ENCODE data around the gene LSM14B.
"Not testable (repeated sequence)": the region's sequence is repeated elsewhere in the genome, so short reads cannot be mapped to it uniquely, and the experiment has no call there.

LSM14B gene

GRCh38 chr20:62143957-62144825 lies 21.9 kb downstream of the LSM14B start:
- no peaks in the 10 kb centered on the region for H3K27me3 Mint-ChIP-seq (ENCODE audit: low read depth)
- peak overlapping the region; percentile 81 for H3K27ac Mint-ChIP-seq
- H3K4me1 Mint-ChIP-seq (ENCODE audit: low read depth), result peaks cover 35% of the 10 kb centered on the region
- H3K9me3 Mint-ChIP-seq, result no peaks in the 10 kb centered on the region
- H3K4me3 Mint-ChIP-seq, result peak overlapping the region; percentile 76
- peaks cover 24% of the 10 kb centered on the region for H3K36me3 Mint-ChIP-seq (ENCODE audit: low read depth)

DNA sequence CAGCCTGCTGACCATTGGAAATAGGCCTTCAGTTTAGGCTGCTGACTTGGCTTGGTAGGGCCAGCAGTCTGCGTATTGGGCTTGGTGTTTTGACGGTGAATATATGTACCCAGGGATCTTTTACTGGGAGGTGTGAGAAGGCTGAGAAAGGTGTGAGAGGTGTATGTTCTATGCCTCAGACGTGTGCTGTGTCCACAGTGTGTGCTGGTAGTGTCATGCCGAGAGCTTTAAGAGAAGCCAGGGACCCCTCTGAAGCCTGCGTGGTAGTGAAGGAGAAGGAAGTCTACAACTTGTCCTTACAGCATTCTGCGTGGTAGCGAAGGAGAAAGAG lies 23.4 kb downstream of the LSM14B start:
- Mint-ChIP-seq H3K4me1 (ENCODE audit: low read depth) (peaks cover 26% of the 10 kb centered on the region), H3K27ac (no peak overlapping the region), H3K27me3 (ENCODE audit: low read depth) (no peaks in the 10 kb centered on the region), H3K9me3 (no peaks in the 10 kb centered on the region), H3K4me3 (peak overlapping the region; percentile 76), H3K36me3 (ENCODE audit: low read depth) (peaks cover 14% of the 10 kb centered on the region)

GRCh38 chr20:62146019-62146755 lies 23.9 kb downstream of the LSM14B start:
- no peaks in the 10 kb centered on the region for H3K27me3 Mint-ChIP-seq (ENCODE audit: low read depth)
- peaks cover 23% of the 10 kb centered on the region for H3K4me1 Mint-ChIP-seq (ENCODE audit: low read depth)
- H3K36me3 Mint-ChIP-seq (ENCODE audit: low read depth), result peaks cover 12% of the 10 kb centered on the region
- H3K4me3 Mint-ChIP-seq, result no peak overlapping the region
- H3K27ac Mint-ChIP-seq, result no peak overlapping the region
- no peaks in the 10 kb centered on the region for H3K9me3 Mint-ChIP-seq

- no peak overlapping the region for H3K27ac Mint-ChIP-seq
Measured at GRCh38 chr20:62147125-62147524, 24.9 kb downstream of the LSM14B start.

GRCh38 chr20:62147528-62147927 lies 25.3 kb downstream of the LSM14B start:
- Mint-ChIP-seq H3K27me3 (ENCODE audit: low read depth) (no peaks in the 10 kb centered on the region), H3K4me3 (no peak overlapping the region)

More at GRCh38 chr20:62147125-62147524, 24.9 kb downstream of the LSM14B start:
- peaks cover 11% of the 10 kb centered on the region for H3K36me3 Mint-ChIP-seq (ENCODE audit: low read depth)
- no peaks in the 10 kb centered on the region for H3K9me3 Mint-ChIP-seq
- H3K27me3 Mint-ChIP-seq (ENCODE audit: low read depth), result no peaks in the 10 kb centered on the region
- peaks cover 15% of the 10 kb centered on the region for H3K4me1 Mint-ChIP-seq (ENCODE audit: low read depth)
- H3K4me3 Mint-ChIP-seq, result no peak overlapping the region

GRCh38 chr20:62148383-62148782 lies 26.1 kb downstream of the LSM14B start:
- Mint-ChIP-seq H3K4me1 (ENCODE audit: low read depth) (peaks cover 12% of the 10 kb centered on the region), H3K36me3 (ENCODE audit: low read depth) (peaks cover 20% of the 10 kb centered on the region)
- not testable (repeated sequence) for H3K27ac Mint-ChIP-seq; H3K4me3 Mint-ChIP-seq; H3K9me3 Mint-ChIP-seq; H3K27me3 Mint-ChIP-seq (ENCODE audit: low read depth)

More at GRCh38 chr20:62147528-62147927, 25.3 kb downstream of the LSM14B start:
- peaks cover 12% of the 10 kb centered on the region for H3K36me3 Mint-ChIP-seq (ENCODE audit: low read depth)
- H3K9me3 Mint-ChIP-seq, result peaks cover 2% of the 10 kb centered on the region
- H3K27ac Mint-ChIP-seq, result no peak overlapping the region
- peaks cover 12% of the 10 kb centered on the region for H3K4me1 Mint-ChIP-seq (ENCODE audit: low read depth)

DNA sequence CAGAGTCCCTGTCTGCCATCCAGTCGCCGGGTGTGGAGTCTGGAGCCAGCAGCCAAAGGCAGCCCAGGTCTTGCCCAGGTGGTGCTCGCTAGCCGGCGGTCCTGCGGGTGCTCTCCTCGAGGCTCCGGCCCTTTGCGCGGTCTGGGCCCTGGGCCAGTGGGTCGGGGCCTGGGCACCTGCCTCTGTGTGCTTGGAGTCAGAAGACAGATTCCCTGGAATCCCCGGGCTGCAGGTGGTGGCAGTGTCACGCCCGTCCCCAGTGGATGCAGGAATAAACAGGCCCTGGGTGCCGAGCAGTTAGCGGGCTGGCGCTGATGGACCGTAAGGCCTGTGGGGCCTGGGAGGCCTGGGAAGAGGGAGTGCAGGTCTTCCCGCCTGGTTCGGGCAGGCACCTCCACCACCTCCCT lies 26.6 kb downstream of the LSM14B start:
- Mint-ChIP-seq H3K27ac (no peak overlapping the region), H3K9me3 (peaks cover 15% of the 10 kb centered on the region), H3K4me1 (ENCODE audit: low read depth) (peaks cover 12% of the 10 kb centered on the region), H3K4me3 (no peak overlapping the region), H3K27me3 (ENCODE audit: low read depth) (no peaks in the 10 kb centered on the region), H3K36me3 (ENCODE audit: low read depth) (peaks cover 25% of the 10 kb centered on the region)

DNA sequence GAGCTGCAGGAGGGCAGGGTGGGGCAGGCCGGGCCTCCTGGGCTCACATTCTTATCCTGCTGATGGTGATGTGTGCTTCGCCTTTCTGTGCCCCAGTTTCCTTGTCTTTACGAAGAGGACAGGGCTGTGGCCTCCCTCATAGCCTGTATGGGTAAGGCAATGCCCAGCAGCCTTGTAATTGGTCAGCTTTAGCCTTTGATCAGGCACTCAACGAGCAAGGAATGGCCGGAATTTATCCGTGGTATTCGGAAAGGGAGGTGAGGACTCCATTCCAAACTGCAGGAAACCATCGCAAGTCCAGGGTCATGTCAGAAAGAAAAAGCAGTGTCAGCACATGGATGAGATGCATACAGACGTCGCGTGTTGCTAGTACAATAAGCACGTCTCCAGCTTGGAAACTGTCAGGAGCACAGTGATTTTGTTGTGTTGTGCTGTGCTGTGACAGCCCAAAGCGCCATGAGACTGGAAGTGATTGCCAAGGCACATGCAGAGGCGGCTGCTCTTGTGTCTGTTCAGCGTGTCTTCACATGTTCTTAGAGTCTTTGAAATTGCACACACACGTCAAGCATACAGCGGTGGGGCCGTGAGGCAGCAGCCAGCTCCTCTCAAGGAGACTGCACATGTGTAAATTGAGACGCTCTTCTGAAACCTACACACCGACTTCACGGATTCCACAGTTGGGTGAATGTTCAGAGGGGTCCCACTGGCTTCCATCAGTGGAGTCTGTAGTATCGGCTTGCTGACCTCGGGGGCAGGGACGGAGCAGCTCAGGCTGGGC lies 27.4 kb downstream of the LSM14B start:
- Mint-ChIP-seq H3K36me3 (ENCODE audit: low read depth) (peaks cover 32% of the 10 kb centered on the region), H3K27ac (no peak overlapping the region), H3K27me3 (ENCODE audit: low read depth) (no peaks in the 10 kb centered on the region), H3K4me3 (no peak overlapping the region), H3K9me3 (peaks cover 18% of the 10 kb centered on the region), H3K4me1 (ENCODE audit: low read depth) (peaks cover 9% of the 10 kb centered on the region)

DNA sequence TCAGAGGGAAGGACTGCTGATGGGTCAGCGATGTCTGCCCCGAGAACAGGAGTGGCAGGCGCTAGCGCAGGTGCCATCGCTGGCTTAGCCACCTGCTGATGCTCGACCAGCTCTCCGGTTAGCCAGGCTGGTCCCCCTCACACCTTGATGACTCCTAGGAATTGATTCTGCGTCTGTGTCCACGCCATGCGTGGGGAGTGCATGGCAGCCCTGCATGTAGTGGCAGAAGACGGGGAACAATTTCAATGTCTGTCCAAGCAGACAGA lies 28.0 kb downstream of the LSM14B start:
- H3K4me1 Mint-ChIP-seq (ENCODE audit: low read depth), result peaks cover 6% of the 10 kb centered on the region
- H3K4me3 Mint-ChIP-seq, result no peak overlapping the region
- H3K9me3 Mint-ChIP-seq, result peaks cover 18% of the 10 kb centered on the region
- no peak overlapping the region for H3K27ac Mint-ChIP-seq
- H3K36me3 Mint-ChIP-seq (ENCODE audit: low read depth), result peaks cover 35% of the 10 kb centered on the region
- no peaks in the 10 kb centered on the region for H3K27me3 Mint-ChIP-seq (ENCODE audit: low read depth)

- Mint-ChIP-seq H3K4me1 (ENCODE audit: low read depth) (peaks cover 3% of the 10 kb centered on the region), H3K4me3 (no peak overlapping the region), H3K36me3 (ENCODE audit: low read depth) (peaks cover 39% of the 10 kb centered on the region), H3K27me3 (ENCODE audit: low read depth) (no peaks in the 10 kb centered on the region), H3K9me3 (peaks cover 18% of the 10 kb centered on the region), H3K27ac (no peak overlapping the region)
Measured at GRCh38 chr20:62151225-62151624, 28.9 kb downstream of the LSM14B start.

DNA sequence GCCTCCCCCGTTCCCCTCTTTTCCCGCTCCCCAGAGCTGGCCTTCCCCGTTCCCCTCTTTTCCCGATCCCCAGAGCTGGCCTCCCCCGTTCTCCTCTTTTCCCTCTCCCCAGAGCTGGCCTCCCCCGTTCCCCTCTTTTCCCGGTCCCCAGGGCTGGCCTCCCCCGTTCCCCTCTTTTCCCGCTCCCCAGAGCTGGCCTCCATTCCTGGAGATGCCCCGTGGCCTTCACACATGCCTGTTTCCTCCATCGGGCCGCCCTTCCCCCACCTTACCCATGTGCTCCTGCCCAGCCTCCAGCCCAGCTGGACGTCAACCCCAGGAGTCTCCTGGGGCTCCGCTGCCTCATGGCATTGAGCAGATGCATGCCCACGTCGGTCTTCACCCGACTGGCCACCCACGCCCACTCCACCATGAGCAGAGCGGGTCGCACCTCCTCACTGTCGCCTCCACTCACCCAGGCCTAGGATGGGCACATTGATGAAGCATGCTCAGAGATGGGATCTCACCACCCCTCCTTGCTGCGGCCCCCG lies 29.6 kb downstream of the LSM14B start:
- Mint-ChIP-seq H3K4me1 (ENCODE audit: low read depth) (peaks cover 3% of the 10 kb centered on the region), H3K9me3 (peaks cover 18% of the 10 kb centered on the region), H3K4me3 (no peak overlapping the region), H3K27me3 (ENCODE audit: low read depth) (no peaks in the 10 kb centered on the region), H3K27ac (no peak overlapping the region), H3K36me3 (ENCODE audit: low read depth) (peaks cover 39% of the 10 kb centered on the region)

- Mint-ChIP-seq H3K27ac (no peak overlapping the region), H3K36me3 (ENCODE audit: low read depth) (peaks cover 40% of the 10 kb centered on the region), H3K4me3 (no peak overlapping the region), H3K9me3 (peaks cover 18% of the 10 kb centered on the region), H3K4me1 (ENCODE audit: low read depth) (peaks cover 8% of the 10 kb centered on the region), H3K27me3 (ENCODE audit: low read depth) (no peaks in the 10 kb centered on the region)
Measured at GRCh38 chr20:62155428-62156253, 33.4 kb downstream of the LSM14B start.

GRCh38 chr20:62156254-62156556 lies 33.9 kb downstream of the LSM14B start:
- no peak overlapping the region for H3K4me3 Mint-ChIP-seq
- no peaks in the 10 kb centered on the region for H3K27me3 Mint-ChIP-seq (ENCODE audit: low read depth)
- no peak overlapping the region for H3K27ac Mint-ChIP-seq
- H3K36me3 Mint-ChIP-seq (ENCODE audit: low read depth), result peaks cover 41% of the 10 kb centered on the region
- H3K4me1 Mint-ChIP-seq (ENCODE audit: low read depth), result peaks cover 8% of the 10 kb centered on the region
- peaks cover 18% of the 10 kb centered on the region for H3K9me3 Mint-ChIP-seq
